ENCODE data around the gene NUDT11. TPM values are rescaled to one million over a fixed set of nuclear protein-coding genes. Genes with fewer than 3 reads are reported as not detected.

Gene NUDT11
- 0.44 and 2.7 TPM in 2 replicates for total RNA-seq

GRCh38 chrX:51496501-51497291, at the start of gene NUDT11:
NUDT11 (minus strand) TSS chrX:51496592; CDS start chrX:51496444, 148 bp downstream.

Other genes starting within 250 kb of the NUDT11 start
- 0.14 TPM in 1 of 2 replicates, not detected in the other for gene NUDT10, start 163.8 kb downstream of the NUDT11 start, total RNA-seq
- gene CENPVL3, start 122.3 kb upstream of the NUDT11 start, total RNA-seq: not detected in 2 replicates
- gene CENPVL2, start 186.2 kb upstream of the NUDT11 start, total RNA-seq: not detected in 2 replicates
- not detected in 2 replicates for gene CENPVL1, start 213.9 kb upstream of the NUDT11 start, total RNA-seq
- 5.7 and 6.3 TPM in 2 replicates for gene GSPT2, start 246.8 kb upstream of the NUDT11 start, total RNA-seq

Data from placental pericyte (primary cell).